Measurements from ENCODE around the gene NEXMIF.

- TF ChIP-seq CTCF (IDR thresholded peaks at IDR 0.05; ENCODE audit: low read length) (no peak), EZH2 (optimal IDR thresholded peaks at IDR 0.05; ENCODE audit: low read depth, low read length) (no peak)
These were observed 240.8 kb downstream of the NEXMIF start for GRCh38 chrX:74684466-74684865.
